GM21825 (cell line): ENCODE measurements around the gene AKR1E2.
A peak's percentile ranks its signal among the peaks of the same experiment; 100 is the strongest.

Experiments
- ATAC-seq: cut with Tn5 transposase; IDR thresholded peaks from one replicate; pipeline ENCODE4 v1.9.1; 2021; ENCODE audit warnings: mild to moderate bottlenecking, moderate library complexity; ENCODE audit not compliant: unreplicated experiment

AKR1E2 gene

DNA sequence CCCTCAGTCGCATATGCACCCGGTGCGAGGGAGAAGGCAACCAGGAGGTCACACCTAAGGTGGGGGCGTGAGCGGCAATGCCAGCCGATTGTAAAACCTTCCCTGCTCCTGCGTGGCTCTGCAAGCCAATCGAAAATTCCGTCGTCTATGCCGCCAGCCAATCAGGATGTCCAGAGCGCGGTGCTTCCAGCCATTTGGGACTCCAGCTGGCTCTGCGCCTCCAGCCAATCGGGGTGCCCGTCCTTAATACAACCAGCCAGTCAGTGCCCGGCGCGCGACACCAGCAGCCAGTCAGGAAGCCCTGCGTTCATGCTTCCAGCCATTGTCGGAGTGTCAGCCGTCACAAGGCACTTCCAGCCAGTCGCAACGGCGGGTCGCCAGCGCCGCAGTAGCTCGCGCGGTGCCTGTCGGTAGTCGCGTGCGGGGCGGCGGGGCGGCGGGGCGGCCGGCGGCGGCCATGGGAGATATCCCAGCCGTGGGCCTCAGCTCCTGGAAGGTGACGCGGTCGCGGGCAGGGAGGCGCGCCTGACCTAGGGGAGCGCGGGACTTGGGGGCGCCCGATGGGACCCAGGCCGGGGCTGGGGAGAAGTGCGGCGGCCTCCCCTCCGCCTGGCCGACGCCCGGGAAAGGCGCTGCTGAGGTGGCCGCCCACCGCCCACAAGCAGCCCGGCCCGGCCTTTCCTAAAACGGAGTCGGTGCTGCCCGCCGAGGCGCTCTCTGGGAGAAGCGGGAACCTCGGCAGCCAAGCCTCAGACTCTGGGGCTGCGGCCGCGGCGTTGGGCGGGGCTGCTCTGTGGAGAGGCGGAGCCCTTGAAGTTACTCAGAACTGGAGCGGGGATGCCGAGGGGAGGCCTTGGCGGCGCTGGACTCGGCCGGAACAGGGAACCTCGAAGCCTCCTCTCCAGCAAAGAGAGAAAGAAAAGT, at the start of gene AKR1E2:
AKR1E2 (plus strand) TSS at position 340 of the 924 bp plus-strand sequence; CDS start at position 458, 118 bp downstream.
- ATAC-seq: peak; percentile 76

DNA sequence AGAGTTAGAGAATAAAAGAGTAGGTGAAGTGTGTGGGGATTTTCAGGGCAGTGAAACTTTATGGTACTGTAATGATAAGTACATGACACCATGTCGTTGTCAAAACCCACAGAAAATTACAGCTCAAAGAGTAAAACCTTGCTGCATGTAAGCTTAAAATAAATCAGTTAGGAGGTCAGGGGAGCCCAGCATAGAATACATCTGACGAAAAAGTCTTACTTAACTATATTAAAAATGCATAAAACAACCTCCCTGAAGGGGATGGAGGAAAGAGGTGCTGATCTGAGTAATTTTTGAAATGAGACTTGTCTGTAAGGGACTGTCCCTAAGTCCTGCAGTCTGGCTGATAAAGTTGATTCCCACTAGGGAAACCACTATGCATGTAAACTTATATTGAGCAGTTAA, 49.8 kb upstream of the AKR1E2 start:
- ATAC-seq: no peak

DNA sequence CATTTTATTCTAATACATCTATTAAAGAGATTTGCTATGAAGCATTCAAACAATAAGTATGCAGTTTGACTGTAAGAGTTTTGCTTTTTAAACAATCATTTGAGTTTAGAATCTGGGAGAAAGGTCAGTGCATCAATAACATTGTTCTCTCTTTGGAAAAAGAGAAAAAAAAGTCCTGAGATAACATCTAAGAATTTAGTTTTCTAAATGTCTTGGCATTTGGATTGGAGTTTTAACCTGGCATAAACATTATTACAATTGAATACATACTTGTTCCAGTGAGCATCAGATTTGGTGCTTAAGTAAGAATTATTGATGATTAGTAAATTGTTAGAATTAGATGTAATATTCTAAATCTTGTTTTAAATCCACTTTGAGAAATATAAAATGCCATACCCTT, 47.2 kb upstream of the AKR1E2 start:
- ATAC-seq: no peak

DNA sequence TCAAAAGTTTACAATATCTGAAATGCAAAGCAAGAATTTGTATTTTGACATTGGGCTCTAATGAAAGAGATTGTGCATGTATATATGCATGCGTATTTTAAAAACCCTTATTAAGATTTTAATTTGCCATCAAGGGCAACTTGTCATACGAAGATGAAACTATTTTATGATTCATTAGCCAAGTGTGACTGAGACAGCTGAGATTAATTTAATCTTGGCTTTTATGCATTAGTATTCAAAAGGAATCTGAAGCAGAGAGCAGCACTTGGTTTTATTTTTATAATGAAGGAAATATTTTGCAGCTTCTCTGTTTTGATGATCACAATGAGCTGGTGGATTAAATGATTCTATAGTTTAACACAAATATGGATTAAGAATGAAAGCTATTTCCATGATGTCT, 45.9 kb upstream of the AKR1E2 start:
- ATAC-seq: no peak

DNA sequence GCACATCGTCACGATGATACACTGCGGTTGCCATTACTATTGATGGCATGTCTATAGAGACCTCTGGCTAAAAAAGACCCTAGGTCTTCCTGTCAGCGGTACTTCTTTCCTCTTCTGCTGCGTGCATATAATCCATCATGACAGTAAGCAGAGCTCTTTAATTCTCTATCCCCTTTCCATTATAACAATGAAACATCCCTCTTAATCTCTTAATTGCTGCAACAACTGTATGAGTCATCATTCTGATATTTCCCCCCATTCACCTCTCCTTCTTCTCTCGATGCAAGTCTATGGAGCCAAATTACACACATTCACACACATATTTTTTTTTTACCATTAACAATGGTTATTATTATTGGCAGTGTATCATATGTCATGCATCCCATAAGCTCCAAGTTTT, 45.2 kb upstream of the AKR1E2 start:
- no peak for ATAC-seq

DNA sequence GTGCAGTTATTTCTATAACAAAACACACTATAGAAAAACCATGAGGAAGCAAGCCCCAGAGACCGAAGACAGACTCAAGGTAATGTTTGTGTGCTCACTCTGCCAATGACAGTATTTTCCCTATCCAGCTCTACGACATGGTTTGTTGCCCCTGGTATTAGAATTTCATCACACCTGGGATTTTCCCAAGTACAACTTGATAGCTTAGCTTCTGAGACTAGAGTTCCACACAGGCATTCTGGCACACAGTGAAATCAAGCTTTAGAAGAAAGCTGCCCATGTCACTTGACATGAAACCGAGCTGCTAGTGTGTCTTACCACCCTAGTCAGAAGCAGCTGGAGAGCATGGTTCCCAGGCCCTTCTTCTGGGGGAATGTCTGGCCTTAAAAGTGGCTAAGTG, 44.1 kb upstream of the AKR1E2 start:
- ATAC-seq: no peak

DNA sequence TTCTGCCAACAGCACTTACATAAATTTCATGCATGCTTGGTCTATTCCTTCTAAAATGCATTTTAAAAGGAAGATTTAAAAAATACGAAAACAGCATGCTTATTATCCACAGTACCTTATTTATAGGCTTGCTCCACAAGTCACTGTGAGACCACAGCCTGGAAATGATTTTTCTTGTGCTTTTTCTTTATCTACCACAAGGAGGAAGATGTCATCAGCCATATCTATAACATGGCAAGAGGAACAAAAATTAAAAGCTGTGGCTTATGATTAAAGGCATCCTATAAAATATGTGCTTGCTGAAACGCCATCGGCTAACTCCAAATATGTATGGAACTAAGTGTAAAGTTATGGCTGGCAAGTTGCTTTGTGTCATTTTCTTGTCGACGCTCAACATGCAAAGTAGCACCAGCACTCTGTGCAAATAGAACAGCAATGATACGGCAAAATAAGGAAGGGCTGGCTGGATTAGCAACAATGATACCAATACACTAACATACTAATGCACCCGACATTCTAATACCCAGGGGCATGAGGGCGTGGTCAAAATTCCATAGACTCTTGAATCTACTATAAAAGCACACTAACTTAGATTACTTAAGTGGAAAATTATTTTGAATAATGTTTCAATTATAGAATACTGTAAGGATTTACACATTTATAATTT, 41.2 kb upstream of the AKR1E2 start:
- ATAC-seq: no peak

DNA sequence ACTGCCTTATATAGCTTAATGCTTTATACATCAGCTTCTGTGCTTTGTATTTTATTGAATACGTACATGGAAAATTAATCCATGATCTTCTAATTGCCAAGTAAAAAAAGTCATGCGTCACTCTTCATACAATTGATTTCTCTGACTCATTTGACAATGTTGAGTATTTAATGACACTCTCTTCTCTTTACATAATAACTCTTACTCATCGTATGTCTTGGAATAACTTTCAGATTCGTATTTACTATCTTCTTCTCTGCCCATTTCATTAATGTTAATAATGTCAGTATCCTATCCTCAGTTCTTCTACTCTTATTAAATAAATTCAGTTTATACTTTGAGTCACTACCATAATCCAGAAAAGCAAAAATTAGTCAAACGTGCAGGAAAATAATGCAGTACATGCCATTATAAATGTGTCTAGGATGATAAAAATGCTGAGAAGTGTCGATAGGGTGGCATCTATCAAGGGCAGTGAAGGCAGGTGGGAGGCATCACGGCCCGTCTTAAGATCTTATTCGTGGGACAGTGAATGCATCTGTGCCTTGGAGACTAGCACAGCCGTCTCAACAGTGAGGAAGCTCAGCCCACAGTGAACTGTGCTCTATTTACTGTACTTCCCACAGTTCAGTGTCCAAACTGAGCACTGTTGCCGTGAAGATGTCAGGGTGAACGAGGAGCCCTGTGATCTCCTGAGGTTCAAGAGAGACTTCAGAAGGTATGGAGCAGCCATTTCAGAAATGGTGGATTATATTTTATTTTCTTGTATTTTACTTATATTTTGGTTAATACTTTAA, 39.8 kb upstream of the AKR1E2 start:
- ATAC-seq: no peak

DNA sequence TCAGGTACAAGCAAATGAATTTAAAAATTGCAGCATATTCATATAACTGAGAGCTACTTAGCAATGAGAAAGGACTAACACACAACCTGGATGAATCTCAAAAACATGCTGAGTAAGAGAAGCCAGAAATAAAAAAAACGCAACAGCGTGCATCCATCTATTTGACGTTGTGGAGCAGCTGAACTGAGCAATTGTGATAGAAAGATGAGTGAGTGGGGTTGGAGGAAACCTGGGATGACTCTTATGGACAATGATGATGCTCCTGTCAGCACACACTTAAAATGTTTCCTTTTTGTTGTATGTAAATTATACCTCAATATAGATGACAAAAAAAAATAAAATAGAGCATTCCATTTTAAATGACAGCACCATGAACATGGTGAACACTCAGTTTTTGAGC, 36.0 kb upstream of the AKR1E2 start:
- ATAC-seq: no peak

DNA sequence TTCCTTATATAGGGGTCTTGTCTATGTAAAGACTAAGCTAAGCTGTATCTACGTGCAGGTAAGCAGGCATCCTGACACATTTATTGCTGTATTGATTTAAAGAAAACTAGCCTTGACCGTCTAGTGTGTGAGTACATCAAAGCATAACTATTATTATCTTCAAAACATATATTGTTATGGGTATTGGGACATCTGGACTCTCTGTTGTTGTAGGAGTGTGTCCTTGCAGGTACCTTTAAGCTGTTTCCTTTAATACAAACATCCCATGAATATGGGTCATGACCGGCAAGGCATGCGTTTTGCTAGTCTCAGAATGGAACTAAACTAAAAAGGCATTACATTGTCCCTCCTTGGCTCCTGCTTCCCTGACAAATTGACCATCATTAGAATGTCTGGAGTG, 35.1 kb upstream of the AKR1E2 start:
- ATAC-seq: no peak

DNA sequence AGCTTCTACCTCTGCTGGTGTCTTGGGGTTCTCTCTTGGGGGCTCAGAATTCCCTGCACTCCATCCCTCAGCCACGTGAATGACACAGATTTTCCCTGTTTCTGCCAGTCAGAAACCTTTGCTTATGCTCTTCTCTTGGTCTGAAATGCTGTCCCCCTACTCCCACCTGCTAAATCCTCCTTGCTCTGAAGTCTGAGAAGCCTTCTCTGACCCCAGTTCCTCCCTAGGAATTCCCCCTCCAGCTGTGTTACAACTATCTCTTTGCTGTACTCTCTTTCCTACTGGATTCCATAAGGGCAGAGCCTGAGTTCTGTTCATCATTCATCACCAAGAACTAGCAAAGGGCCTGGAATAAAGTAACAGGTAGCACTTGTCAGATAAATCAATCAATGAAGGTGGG, 33.6 kb upstream of the AKR1E2 start:
- ATAC-seq: no peak

DNA sequence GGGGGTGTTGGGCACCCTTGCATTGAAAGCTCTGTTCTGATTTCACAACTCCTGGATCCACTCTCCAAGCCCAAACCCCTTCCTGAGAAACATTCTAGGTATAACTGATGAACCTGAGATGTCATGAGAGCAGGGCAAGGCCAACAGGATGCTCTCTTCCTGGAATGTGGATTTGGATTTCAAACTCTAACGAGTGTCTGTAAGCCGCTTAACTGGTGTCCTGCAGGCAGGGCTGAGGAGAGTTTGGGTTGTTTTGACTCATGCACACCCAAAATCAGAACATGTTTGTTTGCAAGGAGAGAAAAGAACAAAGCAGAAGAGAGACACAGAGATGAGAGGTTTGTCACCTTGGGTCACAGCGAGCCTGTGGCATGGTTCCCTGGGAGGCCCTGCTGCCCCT, 24.6 kb upstream of the AKR1E2 start:
- ATAC-seq: no peak

DNA sequence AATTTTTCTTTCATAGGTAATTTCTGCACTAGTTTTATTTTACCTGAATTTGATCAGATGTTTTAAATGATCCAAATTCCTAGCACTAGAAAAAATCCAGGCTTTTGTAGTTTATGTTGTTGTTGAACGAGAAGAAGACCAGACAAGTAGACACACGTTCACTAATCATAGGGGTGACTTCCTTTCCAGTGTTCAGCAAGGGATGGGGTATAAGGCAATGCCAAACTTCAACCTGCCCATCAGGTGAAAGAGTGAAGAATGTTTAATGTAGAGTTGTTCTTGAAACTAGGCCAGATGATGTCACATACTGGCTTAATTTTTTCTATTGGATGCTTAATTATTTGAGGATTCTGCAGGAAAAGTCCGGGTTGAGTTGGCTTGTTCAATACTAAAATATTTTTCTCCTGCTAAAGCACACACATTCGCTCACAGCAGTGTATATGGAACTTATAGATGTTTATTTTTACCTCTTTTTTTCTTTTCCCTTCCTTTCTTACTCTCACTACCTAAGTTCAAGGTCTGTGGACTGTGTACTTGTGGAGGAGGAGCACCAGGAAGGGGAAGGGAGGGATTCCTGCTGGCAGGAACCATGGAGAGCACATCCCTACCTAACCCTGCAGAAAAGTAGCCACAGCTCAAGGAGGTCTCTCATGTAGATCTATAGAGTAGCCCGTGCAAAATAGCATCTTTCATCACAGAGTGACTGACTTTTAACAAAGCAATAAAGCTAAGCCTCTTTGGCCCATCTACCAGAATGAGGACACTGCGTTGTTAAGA, 23.1 kb upstream of the AKR1E2 start:
- no peak for ATAC-seq

DNA sequence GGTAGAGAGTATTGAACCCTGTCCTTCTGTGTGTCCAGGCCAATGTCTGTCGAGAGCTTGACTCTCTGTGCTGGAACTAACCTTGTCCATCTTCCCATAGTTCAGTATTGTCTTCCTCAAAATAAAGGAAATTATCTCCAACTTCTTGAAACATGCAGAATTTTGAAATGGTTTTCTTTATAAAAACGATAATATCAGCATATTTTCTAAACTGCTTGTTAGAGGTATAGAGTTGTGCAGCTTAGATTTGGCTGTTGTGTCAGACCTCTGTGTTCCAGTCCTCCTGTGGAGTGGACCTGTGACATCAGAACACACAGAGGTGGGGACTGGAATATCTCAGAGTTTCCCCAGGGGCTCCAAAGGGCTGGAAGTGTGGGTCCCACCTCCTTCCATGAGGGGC, 22.2 kb upstream of the AKR1E2 start:
- ATAC-seq: no peak

DNA sequence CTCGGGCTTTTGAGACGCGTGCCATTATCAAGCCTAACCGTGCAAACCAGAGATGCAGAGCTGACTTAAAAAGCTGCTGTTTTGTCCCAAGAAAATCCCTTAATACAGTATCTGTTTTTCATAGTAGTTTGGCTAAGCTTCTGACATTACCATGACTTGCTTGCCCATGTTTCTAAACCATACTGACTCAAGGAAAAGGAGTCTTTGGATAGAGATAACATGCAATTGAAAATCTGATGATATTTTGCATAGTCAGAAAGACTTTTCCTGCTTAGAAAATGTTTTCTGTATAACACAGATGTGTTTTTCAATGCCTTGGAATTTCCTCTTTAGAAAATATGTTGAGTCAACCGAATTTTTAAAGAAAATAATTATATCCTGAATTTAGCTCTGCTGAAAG, 21.5 kb upstream of the AKR1E2 start:
- ATAC-seq: no peak

DNA sequence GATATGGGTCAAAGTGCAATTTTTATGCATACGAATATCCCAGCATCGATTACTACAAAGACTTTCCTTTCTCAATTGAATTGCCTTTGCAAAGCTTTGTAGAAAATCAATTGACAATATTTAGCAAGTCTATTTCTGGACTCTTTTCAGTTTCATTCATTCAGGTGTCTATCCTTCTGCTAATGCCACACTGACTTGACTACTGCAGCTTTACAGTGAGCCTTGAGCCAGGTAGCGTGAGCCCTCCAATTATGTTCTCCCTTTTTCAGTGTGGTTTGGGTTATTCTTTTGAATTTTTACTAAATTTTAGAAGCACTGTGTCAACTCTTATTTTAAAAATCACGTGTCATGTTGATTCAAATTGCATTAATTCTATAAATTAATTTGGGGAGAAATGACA, 19.5 kb upstream of the AKR1E2 start:
- no peak for ATAC-seq

DNA sequence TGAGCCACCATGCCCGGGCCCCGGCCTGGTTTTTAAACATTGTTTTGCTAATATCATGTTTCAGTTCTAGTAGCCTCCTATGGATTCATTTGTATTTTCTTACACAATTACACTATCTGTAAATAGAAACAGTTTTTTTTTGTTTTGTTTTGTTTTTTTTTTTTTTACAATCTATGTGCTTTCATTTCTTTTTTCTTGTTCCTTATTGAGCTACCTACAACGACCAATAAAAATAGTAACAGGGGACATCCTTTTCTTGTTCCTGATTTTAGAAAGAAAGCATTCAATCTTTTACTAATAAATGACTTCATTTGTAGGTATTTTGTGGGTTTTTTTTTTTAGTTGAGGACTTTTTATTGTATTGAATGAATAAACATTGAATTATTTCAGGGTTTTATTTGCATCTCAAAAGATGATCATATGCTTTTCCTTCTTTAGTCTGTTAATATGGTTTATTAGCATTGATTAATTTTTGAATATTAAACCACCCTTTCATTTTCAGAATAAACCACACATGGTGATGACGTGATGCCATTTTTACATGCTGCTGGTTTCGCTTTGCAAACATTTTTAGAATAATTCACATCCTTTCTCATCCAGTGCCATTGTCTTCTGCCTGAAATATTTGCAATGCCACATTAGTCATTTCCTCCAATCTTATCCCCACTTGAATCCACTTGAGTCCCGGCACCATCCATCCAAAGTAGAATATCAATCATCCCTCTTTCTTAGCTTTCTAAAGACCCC, 18.1 kb upstream of the AKR1E2 start:
- ATAC-seq: peak; percentile 67

DNA sequence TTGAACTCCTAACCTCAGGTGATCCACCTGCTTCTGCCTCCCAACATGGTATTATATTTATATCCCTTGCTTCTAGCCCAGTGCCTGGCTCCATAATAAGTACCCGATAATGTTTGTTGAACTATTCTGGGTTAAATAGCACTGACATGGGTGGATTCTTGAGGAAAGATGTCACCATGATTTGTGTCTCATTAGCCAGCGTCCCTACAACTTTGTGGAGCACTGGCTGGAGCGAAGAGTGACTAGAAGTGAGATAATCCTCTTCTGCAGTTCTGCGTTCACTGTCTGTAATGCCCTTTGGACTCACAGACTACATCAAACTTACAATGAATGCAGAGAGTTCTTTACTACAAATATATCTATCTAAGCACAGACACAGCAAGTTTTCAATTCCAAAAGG, 16.9 kb upstream of the AKR1E2 start:
- no peak for ATAC-seq

DNA sequence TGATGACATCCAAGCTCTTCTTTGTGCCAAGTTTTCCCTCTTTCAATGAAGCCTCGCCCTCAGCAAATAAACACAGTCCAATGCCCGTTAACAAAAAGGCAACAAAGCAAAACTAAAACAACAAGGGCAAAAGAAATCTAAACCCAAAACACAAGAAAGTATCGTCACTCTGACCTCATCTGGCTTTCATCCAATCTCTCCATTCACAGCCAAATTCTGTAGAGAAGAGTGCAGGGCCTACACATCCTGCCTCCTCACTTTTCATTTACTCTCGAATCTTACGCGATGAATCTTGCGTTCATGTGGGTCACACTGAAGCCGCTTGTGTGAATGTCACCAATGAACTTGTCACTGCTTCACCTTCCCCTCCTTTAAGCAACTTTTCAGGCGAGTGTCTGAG, 15.9 kb upstream of the AKR1E2 start:
- ATAC-seq: no peak

DNA sequence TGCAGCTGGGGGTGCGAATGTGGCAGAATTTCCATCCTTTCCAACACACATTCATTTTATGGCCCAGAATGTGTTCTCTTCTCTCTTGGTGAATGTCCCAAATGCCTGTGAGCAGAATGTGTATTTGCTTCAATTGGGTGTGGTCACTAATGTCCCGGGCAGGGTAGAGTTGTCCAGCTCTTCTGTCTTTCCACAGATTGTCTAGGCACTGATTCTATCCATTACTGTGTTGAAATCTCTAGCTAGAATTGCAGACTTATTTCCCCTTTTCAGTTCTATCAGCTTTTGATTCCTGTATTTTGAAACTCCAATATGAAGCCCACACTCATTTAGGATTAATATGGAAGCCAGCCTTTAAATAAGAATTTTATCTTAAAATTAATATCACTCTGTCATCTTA, 14.0 kb upstream of the AKR1E2 start:
- ATAC-seq: no peak
